Activated T-helper 1 cell treated with anti-CD3 and anti-CD28 coated beads, Interleukin-2, amount 50 U/mL, for 16 hours (primary cell): ENCODE measurements around the gene MACROD2.

Source experiments
- DNase-seq, 2 donors: peaks; one replicate each; pipeline ENCODE4 v3.0.0-alpha.2; 2020; ENCODE audit warnings: low read depth in 1 of 2, low spot score in 1 of 2

Gene MACROD2

DNA sequence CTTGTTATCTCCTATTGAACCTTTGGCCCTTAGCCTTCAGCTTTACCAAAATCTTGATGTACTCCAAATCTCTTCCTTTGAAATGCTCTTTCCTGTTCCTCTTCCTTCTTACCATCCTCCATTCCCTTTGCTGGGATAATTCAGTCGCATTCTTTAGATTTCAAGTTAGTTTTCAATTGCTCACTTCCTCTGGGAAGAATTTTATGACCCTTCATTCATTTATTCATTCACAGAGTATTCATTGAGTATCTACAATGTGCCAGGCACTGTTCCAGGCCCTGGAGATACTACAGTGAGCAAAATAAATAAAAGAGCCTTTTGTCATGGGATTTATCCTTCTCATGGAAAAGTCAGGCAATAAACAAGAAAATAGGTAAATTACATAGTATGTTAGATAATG, 890.3 kb downstream of the MACROD2 start:
- DNase-seq, result no peak

DNA sequence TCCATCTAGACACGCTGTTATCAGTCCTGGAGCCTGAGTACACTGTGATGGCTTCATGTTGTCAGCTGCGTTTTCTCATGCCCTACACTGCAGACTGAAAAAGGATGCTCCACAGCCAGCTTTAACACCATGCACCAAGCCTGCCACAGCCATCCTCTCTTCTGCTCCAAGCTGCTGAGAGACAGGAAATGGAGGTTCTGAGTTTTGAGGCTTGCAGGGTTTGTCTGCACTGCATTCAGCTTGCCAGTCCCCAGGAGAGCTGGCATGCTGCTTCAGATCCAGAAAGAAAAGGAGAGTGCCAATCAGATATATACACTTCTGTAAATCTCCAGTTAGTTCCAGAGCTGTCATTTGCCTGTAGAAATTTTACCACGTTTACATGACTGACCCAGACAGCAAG, 892.8 kb downstream of the MACROD2 start:
- DNase-seq, result no peak

DNA sequence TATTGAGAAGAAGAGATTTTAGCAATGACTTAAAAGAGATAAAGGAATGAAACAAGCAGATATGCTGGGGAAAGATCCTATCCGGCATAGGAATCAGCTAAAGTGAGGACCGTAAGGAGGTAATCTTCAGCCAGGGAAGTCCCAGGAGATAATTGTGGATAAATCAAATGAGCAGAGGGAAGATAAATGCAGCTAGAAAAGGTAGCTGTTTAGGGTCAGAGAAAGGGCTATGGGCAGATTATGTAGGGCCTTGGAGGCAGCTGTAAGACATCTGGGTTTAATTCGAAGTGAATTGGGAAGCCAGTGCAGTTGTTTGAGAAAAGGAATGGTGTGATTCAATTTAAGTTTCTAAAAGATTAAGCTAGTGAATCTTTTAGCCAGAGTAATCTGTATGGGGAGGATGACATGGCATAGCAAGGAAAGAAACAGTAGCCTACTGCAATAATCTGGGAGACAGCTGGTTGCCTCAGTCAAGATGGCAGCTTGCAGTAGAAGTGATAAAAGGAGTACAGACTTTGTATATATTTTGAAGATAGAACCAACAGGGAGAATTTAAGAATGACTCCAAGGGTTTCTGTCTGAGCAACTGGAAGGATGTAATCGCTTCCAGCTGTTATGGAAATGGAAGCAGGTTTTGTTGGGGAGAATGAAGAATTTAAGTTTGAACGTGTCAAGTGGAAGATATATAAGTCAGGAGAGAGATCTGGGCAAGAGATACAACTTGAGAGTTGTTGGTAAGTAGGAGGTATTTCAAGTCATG, 894.4 kb downstream of the MACROD2 start:
- no peak for DNase-seq

DNA sequence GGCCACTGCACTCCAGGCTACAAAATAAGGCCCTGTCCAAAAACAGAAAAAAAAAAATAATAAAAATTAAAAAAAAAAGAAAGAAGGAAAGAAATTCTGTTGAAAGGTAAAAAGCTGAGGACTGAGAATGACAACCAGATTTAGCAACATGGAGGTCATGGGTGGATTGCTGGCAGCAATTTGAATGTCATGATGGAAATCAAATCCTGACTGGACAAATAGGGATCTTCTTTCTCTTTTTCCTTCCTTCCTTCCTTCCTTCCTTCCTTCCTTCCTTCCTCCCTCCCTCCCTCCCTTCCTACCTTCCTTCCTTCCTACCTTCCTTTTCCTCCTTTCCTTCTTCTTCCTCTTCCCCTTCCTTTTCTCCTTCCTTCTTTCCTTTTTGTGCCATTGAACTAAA, 895.4 kb downstream of the MACROD2 start:
- no peak for DNase-seq

DNA sequence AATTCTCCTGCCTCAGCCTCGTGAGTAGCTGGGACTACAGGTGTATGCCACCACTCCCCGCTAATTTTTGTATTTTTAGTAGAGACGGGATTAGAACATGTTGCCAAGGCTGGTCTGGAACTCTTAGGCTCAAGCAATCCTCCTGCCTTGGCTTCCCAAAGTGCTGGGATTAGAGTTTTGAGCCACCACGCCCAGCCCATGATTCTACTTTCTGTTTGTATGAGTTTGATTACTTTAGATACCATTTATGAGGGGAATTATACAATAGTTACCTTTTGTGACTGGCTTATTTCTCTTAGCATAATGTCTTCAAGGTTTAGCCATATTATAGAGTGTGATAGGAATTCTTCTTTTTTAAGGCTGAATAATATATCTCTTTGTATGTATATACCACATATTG, 897.5 kb downstream of the MACROD2 start:
- no peak for DNase-seq

DNA sequence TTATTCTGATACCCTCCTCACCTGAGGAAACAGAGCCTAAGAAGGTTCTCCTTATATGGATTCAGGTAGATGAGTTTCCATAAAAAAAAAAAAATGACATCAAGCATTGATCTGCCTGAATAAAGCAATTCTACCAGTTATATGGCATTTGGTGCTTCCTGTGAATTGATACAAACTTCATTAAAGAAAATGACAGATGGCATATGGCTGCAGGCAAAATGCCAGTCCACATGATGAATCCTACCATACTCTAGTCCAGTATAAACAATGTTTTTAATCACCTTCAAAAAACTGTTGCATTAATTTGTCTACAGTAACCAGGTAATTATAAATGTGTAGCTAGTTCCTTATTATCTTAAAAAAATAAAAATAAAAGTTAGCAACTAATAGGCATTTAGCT, 901.3 kb downstream of the MACROD2 start:
- DNase-seq, result no peak

DNA sequence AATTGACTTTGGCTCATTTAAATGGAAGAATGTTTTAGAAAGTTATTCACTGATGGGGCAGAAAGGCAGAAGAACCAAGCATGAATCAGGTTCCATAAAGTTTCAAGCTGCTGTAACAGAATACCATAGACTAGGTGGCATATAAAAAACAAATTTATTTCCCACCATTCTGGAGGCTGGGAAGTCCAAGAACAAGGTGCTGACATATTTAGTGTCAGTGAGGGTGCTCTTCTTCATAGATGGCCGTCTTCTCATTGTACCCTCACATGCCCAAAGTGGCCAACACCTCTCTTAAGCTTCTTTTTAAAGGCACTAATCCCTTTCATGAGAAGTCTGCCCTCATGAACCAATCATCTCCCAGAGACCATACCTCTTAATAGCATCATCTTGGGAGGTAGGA, 902.3 kb downstream of the MACROD2 start:
- DNase-seq, result no peak

DNA sequence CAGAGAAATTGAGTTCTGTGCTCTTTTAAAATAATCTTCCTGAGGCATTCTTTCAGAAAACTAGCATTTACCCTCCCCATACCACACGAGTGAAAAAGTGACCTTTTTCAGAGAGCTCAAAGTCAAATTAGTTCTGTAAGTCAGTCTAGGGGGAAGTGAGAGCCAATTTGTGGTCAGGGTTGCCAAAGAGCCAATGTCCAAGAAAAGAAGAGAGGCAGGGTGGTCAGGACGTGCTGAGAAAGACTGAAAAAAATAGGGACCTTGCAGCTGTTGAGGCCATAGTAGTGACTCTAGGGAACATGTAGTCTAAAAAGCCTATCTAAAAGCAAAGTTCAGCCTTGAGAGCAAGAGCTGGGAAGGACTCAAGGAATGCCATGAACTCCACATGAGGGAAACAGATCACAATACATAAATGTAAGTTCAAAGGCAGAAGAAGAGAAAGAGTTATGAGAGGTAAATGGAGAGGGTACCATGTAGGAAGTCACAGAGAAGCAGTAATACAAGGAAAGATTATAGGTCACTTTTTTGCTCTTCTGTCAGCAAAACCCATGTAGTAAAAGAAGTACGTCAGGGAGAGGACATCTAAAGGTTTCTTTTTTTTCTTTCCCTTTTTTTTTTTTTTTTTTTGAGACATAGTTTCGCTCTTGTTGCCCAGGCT, 907.2 kb downstream of the MACROD2 start:
- no peak for DNase-seq

DNA sequence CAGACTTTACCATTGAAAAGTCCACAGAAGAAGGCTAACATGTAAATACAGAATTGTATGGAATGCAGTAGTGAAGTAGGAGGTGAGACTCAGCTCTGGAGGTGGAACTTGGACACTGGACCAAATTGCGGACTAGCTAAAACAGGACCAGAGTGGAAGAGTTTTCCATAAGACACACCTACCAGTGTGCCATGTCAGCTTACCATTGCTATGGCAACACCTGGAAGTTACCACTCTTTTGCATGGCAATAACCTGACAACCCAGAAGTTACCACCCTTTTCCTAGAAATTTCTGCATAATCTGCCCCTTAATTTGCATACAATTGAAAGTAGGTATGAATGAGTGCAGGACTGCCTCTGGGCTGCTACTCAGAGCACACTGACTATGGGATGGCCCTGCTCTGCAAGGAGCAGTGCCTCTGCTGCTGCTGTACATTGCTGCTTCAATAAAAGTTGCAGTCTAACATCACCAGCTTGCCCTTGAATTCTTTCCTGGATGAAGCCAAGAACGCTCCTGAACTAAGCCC, 911.7 kb downstream of the MACROD2 start:
- no peak for DNase-seq

DNA sequence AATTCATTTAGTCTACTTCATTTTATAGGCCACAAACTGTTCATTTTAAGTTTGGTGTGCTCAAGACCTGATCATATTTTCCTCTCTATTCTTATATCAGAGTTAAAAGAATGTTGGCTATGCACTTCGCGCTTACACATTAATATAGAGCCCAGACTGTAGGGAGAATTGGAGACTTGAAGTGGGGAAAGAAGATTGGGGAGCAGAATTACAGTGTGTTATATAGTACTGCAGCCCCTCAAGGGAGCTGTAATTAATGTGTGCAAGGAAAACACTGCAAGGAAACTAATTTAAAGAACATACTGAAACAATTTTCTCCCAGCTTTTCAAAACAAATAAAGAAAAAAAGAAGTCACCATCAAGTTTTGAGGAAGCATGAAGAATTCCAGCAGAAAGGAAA, 914.8 kb downstream of the MACROD2 start:
- no peak for DNase-seq

DNA sequence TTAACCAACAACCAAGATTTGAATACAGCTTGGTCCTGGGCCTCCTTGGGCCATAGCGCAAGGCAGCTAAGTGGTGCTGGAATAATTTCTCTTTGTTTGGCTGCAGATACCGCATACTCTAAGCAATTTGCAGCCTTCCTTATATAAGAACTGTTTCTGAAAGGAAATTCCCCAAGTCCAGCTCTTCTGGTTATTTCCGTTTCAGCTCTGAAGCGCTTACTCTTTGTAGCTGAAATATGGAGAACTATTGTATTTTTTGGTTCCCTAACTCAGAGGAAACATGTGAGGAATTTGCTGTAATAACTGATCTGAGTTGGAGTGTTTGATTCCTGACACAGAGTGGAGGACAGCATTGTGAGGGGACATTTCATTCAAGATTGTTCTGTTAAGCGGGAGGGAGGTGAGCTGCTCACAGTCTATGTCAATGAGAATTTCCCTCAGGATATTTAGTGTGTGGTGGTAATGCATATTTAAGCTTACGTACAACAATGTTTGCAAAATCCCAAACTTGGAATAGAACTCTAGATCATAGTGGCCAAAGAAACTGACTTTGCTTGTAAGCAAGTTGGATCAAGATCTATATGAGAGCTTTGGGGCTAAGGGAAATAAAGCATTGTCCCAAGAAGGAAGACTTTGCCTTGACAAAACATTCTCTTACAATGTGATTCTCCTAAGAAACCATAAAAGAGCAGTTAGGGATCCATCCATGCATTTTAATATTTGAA, 918.7 kb downstream of the MACROD2 start:
- no peak for DNase-seq

DNA sequence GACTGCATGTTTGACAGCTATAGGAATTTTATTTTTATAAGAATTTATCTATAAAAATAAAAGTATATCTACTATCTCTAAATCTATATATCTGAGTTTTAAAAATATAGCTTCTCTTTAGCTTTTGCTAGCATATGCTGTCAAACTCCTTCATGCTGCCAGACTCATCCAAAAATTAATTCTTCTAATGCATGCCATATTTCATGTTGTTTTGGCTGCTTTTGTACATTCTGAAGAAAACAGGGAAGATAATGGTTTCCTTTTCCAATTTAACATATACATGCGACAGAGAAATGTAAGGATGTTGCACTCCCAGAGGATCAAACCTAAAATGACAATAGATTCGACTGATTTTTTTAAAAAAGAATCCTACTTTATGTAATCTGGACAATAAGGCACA, 919.3 kb downstream of the MACROD2 start:
- no peak for DNase-seq

DNA sequence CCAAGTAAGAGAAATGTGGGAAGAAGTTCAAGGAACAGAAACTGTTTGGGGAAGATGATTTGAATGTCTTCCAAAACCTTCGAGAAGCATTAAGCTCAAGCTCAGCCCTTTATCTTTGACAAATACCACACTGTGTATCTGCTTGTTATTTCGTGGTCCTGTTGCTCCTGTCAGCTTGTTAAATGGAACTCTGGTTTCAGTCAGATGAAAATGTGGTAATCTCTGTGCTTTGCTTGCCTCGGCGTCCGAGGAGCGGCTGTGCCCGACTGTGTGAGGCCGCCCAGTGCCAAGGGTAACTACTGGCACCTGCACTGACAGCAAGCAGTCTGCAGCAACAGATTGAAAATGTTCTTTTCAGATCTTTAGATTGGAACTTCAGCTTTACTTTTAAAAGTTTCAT, 920.0 kb downstream of the MACROD2 start:
- DNase-seq, result no peak

DNA sequence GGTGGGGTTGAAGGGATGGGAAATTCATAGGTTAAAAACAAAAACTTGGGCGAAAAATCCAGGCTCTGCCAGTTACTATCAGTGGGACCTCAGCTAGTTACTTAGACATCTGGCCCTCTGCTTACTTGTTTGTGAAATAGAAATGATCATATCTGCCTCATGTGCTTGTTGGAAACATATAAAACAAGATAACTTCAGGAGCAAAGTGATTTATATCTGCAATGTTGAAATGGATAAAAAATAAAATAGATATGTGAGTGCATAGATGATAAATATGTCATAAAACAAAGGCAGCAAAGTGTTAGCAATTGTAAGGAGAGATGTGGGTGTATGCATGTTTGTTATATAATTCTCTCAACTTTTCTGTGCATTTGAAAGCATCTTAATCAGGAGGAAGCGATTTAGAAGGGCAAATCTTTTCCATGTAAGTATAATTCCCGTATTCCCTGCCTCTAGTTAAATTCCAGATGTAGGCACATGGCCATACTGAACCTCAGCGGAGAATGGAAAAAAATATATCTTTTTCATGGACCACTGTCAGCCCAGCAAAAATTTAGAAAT, 921.1 kb downstream of the MACROD2 start:
- no peak for DNase-seq

DNA sequence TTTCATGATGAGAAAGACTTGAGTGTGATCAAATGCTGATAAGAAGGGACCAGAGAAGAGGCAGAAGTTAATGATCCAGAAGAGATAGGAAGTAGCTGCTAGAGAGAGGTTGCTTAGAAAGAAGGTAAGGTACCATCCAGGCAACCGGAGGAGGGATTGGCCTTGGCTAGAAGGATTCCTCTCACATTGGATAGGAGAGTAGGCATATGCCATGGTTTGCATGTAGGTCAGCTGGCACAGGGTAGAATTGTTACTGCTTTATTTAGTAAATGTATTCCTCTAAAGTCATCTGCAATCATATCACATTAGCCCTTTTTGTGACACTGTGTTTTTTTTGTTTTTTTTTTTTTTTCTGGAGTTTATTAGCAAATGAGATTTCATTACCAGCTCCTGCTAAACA, 923.0 kb downstream of the MACROD2 start:
- no peak for DNase-seq

DNA sequence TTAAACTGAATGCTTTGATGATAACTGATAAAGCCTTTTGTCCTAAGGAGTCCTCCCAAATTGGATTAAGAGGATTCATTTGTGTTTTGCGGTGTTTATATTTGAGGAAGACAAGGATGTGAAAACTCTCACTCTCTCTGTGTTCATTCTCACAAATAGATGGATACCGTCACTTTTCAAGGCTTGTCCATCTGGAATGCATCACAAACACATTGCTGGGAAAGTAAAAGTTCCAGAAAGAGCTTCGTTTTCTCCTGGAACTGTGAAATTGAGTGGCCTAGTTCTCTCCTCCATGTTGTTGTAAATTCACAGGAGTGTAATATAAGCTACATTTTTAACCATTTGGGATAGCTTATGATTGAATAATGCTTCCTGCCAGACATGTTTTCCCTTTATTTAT, 923.7 kb downstream of the MACROD2 start:
- DNase-seq, result no peak

DNA sequence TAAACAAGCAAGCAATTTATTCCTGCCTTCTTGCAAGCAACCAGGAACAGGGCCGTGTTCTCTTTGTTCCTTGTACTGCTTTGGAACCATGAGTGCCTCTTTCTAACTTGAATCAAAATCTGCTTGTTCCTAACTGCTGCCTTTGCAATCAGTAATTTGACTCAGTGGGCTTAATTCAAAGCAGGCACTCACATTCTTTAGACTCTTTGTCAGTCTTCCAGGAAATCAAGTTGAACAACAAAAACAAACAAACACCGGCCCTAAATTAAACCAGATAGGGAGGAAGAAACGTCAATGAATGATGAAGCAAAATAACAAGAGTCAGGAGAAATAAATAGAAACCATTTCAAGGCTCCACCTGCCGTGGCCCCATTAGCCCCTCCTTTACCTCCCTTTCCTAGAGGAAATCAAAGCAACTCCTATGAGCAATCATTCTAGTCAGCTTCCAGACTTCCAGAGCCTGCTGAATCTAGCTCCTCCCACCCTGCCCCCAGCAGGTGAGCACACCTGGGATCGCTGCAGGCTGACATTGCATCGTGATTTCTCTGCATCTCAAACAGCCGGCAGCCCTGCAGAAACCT, 924.3 kb downstream of the MACROD2 start:
- no peak for DNase-seq

DNA sequence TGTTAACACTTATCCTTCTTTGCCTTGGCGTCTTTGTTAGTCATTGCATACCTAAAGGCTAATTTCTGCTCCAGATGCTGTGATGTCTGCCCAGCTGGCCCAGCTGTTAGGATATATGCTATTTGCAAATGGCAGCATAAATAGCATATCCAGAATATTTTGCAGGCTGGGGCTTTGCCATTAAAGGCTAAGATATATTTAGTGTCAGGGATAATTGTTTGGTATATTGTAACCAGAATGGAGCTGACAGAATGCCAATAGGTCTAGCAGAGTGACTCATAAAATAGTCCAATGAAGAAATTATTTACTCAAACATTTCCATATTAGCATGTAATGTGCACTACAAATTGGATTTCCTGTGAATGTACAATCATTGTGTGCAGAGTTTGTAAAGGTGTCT, 926.2 kb downstream of the MACROD2 start:
- no peak for DNase-seq

DNA sequence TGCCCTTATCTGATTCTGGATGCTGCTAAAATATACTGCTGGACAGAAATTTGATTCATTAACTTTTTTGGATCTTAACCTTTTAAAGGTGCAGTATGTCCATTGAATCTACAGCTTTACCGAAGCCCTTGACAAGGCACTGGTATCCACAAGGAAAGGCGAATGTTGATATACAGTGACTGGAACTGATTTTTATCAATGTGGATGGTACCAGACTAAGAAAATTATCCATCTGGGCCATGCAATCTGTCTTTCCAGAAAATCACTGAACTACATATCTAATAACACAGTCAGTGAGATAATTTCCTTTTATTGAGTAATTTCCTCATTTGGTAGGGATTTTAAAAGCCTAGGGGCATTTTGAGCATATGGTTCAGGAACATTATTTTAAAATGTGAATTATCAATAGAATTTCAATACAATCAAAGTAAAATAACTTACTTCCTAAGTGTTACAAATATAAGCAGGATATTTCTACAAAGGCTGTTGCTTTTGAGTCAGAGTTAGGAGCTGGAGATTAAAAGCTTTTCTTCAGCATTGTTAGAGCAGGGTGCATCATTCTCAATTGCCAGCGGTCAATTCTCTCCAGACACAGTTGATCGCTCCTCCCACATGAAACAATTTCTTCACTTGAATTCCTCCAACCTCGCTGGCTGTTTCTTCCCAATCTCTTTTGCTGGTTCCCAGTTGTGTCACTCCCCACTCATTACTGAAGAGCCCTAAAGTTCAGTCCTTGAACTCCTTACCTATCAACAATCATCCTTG, 927.4 kb downstream of the MACROD2 start:
- no peak for DNase-seq

DNA sequence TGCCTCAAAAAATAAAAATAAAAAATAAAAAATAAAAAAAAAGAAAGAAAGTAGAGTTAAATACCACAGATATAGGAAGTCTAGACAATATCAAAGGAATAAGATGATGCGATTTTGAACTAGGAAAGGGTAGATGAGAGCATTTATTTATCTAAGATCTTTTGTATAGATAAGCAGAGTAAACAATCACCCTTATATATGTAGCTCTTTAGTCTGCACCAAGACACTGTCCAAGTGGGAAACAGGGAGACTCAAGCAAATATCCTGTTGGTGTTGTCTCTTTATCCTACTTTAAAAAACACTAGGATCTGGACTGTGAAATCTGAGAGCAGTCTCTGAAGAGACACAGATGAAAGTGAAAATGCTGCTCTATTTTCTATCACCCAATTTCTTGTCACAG, 929.1 kb downstream of the MACROD2 start:
- no peak for DNase-seq

DNA sequence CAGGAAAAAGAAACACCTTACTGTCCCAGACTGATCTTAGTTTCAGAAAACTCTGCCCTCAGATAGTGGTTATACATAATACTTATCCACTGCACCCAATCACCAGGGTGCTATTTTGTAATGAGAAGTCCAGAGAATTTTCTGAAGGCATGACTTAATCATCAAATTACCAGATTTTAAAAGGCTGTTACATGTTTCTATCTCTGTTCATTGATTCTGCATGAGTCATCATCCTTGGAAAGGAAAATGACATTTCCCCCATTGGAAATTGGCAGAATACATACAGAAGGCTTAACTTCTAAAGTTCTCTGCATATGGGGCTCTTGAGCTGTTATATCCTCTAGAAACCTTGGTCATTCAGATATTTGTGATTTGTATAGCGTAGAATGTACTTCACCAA, 930.0 kb downstream of the MACROD2 start:
- DNase-seq, result no peak
